Transverse colon (tissue), 3 donors: ENCODE results near the gene COA6.

ENCODE experiments used
- EP300 ChIP-seq: sonication (generic); formaldehyde crosslinking; IDR thresholded peaks from one replicate; pipeline ENCODE4 v1.6.1; 2017; ENCODE audit warnings: antibody characterized with exemption, low read depth
- TF ChIP-seq, protein P1 (sequence below), 5 experiments: fragments of 200-600 bp in 3 of 5; fragments of 450-650 bp in 2 of 5; sonication (generic) in 3 of 5; IDR thresholded peaks; 1 replicate in 2 of 5; 2 replicates in 3 of 5; pipeline ENCODE4 v1.5.1; 2016 to 2017; ENCODE audit warnings: antibody characterized with exemption in 5 of 5, inconsistent platforms in 3 of 5, mild to moderate bottlenecking in 2 of 5, moderate library complexity in 1 of 5

DNA sequence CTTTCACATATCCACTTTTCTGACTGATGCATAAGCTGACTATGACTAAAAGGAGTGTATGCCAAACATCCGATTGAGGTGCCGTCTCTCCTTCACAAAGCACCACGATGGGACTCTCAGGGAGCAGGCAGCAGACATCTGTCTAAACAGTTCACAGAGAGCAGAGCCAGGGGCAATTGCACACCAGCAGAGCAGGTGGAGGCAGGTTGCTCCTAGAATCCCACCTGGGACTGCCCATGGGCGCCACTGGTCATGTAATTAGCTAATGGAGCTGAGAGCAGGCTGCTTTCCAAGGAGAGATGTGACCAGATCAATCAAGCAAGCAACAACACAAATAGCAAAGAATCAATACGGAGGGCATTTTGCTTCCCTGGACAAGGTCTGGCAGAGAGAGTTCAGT is 30.5 kb upstream of the COA6 start:
- TF ChIP-seq EP300: no peak
- TF ChIP-seq, protein P1, sequence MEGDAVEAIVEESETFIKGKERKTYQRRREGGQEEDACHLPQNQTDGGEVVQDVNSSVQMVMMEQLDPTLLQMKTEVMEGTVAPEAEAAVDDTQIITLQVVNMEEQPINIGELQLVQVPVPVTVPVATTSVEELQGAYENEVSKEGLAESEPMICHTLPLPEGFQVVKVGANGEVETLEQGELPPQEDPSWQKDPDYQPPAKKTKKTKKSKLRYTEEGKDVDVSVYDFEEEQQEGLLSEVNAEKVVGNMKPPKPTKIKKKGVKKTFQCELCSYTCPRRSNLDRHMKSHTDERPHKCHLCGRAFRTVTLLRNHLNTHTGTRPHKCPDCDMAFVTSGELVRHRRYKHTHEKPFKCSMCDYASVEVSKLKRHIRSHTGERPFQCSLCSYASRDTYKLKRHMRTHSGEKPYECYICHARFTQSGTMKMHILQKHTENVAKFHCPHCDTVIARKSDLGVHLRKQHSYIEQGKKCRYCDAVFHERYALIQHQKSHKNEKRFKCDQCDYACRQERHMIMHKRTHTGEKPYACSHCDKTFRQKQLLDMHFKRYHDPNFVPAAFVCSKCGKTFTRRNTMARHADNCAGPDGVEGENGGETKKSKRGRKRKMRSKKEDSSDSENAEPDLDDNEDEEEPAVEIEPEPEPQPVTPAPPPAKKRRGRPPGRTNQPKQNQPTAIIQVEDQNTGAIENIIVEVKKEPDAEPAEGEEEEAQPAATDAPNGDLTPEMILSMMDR (IDR thresholded peaks at IDR 0.05): no peak
